ENCODE measurements around the gene SORD.

DNA sequence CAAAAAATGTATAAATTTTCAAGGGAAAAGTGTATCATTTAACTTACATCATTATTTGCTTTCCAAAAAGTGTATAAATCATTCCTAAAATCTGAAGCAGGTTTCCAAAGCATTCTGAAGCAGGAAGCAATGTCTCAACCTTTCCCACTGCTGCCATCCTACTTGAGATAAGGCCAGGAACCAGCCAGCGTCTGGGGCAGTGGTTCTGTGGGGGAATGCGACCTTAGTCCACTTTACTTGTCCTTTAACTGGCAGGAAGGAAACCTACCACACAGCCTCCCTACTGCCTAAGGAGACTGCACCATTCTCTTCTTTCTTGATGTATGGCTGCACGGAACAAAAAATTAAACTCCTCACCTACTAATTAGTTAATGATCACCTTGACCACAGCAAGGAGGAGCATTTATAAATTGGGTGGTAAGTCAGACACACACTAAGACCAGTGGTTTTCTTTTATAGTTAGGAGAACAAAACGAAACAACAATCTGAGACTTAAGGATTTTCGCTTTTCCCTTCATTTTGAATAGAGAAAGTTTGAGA, 3.7 kb downstream of the SORD start:
- TF ChIP-seq CTCF (IDR thresholded peaks at IDR 0.05) (no peak), EP300 (IDR thresholded peaks at IDR 0.05) (no peak), POLR2A (IDR thresholded peaks at IDR 0.05) (no peak)
